HG02938 (cell line): ENCODE data around the gene CWF19L2.
"Not testable (repeated sequence)": the region's sequence is repeated elsewhere in the genome, so short reads cannot be mapped to it uniquely, and the experiment has no call there.

Experiments used
- ATAC-seq: cut with Tn5 transposase; IDR thresholded peaks from one replicate; pipeline ENCODE4 v1.9.1; 2021; ENCODE audit warnings: mild to moderate bottlenecking, moderate library complexity; ENCODE audit not compliant: unreplicated experiment

CWF19L2 gene

DNA sequence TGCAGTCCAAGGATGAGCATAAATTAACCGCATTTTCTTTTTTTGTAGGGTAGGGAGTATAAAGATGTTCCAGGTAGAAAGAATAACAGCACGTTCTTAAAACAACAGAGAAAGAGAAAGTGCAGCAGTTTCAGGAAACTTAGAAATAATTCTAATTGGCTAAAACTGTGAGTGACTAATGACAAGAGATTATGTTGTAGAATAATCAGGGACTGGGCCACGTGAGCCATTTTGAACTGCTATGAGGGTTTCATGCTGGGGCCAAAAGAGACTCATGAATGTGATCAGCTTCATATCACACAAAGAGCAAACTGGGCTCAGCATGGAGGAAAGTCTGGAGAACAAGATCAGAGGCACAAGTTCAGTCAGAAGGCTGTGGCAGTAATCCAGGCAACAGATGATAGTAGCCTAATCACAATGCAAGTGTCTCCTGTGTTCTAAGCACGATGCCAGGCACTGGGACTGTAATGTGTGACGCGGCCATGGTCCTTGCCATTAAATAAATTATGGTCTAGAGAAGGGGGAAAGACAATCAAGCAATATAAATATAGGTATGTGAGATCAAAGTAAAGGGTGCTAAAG is 17.9 kb downstream of the CWF19L2 start:
- no peak for ATAC-seq

DNA sequence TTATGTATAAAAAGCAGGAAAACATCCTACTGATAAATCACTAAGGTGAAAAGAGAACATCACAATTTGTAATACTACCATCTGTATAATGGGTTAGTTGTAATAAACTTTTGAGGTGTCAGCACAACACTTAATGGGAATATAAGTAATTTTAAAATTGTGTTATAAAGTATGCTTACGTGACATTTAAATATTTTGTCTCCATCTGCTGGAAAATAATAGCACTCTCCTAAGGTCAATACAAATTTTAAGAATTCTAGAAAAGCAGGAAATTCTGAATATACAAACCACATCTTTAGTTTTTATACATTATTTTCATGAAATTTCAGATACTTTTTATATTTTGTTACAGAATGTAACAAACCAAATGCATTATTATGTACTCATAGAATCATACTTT is 19.5 kb downstream of the CWF19L2 start:
- no peak for ATAC-seq

DNA sequence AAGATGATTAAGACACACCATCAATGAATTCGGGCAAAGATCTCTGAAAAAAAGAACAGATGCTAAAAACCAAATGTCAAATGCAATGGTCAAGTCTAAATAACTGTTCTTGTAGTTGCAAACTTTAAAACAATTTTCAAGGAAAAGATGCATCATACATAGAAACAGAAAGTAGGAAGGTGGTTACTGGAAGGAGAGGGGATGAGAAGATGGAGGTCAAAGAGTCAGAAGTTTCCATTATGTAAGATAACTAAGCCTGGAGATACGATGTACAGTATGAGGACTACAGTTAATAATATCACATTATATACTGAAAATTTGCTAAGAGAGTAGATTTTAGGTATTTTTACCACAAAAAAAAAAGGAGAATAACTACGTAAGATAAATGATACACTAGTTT is 27.1 kb downstream of the CWF19L2 start:
- ATAC-seq = no peak

DNA sequence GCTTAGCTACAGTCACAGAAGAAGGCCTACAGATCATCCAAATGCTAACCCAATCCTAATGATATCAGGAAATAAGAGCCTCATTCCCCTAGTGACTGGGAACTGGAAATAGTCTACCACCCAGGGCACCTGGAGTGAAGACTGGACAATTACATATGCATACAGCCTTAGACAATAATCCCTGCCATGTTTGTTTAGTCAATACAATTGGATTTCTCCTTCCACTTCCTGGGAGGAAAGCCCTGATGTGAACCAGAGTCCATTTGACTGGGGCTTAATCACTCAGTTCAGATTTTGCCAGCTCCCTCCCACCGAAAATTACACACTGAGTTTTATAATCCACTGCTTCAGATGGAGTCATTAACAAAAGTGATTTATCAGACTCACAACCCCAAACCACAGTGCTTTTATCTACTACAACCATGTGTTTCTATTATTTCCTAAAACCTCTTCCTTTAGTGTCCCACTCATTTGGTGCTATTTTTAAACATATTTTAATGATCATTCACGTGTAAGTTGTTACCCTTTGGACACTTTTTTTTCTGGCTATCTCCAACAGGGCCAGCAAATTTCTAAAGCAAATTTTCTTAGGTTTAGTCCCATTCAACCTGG is 29.9 kb downstream of the CWF19L2 start:
- no peak for ATAC-seq

DNA sequence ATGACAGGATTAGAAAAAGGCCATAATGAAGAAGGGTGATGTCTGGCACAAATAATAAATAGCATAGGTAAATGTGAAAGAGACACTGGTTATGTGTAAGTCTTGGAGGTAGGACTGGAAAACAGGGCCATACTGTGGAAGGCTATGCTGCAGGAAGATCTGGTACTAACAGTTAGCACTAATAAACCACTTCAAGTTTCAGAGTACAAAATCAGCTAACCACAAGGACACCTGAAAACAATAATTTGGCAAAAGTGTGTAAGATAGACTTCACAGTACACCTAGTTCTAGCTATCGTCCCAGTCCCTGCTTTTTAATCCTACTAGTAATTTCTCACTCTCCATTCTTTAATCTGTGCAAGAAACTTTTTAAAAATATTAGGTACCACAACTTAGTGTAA is 44.3 kb downstream of the CWF19L2 start:
- no peak for ATAC-seq

DNA sequence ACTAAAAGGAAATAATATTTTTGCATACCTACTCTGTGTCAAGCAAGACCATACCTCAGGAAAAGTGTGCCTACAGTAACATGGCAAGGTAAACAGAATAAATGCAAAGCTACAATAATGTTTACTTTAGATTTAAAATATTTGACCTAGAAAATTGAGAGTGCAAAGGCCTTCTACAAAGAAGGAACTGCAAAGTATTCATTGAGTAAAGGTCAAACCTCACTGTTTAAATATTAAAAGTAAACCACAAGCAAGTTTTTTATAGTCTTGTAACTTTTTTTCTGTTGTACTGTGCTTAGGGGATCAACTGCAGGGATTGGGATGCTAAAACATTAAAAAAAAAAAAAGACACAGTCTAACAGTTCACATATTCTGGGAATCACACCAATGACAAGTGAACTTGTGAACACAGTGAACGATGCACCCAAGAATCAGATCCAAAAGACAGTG is 48.8 kb downstream of the CWF19L2 start:
- ATAC-seq = peak; percentile 48

DNA sequence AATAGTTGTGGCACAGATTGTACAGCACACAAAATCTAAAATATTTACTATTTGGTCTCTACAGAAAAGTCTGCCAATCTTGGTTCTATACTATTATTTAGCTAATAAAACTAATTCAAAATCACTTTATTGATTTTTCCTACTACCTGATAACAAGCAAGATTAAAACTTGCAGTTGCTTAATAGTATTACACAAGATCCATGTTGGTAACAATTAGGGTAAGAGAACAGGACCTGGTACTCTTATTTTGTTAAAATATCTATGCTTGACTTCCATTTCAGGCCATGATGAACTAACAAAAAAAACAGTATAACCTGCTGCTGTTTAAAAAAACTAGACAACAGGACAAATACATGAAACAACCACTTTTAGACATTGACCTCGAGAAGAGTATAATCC is 52.4 kb downstream of the CWF19L2 start:
- ATAC-seq = no peak

DNA sequence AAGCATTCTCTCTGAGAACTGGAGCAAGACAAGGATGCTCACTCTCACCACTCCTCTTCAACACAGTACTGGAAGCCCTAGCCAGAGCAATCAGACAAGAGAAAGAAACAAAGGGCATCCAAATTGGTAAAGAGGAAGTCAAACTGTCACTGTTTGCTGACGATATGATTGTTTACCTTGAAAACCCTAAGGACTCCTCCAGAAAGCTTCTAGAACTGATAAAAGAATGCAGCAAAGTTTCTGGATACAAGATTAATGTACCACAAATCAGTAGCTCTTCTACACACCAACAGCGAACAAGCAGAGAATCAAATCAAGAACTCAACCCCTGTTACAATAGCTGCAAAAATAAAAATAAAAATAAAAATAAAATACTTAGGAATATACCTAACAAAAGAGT is 56.5 kb downstream of the CWF19L2 start:
- not testable (repeated sequence) for ATAC-seq

DNA sequence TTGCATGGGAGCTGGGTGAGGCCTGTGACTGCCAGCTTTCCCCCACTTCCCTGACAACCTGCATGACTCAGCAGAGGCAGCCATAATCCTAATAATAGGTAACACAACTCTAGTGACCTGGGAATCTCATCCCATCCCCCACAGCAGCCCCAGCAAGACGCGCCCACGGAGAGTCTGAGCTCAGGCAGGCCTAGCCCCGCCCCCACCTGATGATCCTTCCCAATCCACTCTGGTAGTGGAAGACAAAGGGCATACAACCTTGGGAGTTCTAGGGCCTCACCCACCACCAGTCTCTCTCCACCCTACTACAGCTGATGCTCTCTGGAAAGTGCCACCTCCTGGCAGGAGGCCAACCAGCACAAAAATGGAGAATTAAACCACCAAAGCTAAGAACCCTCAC is 60.3 kb downstream of the CWF19L2 start:
- ATAC-seq = no peak

DNA sequence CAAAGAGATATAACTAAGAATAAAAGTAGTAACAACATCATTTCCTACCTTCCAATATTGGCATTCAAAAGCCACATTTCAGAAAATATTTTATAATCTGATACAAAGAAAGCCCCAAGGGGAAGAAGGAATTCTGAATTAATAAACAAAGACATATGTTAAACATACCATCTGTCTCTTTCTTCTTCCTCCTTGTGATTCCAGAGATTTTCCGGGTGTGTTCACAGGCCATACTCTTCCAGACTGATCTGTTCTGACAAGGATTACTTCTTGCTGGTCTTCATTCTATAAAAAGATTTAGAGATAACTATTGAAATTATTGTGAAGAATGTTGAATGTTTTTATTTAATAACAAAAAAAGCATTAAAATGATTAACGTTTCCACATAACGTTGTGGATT is 65.0 kb downstream of the CWF19L2 start:
- no peak for ATAC-seq

DNA sequence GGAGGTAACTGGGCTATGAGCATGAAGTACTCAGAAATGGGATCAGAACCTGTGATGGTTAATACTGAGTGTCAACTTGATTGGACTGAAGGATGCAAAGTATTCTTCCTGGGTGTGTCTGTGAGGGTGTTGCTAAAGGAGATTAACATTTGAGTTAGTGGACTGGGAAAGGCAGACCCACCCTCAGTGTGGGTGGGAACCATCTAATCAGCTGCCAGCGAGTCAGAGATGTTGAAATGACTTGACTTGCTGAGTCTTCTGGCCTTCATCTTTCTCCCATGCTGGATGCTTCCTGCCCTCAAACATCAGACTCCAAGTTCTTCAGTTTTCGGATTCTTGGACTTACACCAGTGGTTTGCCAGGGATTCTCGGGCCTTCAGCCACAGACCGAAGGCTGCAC is 66.9 kb downstream of the CWF19L2 start:
- not testable (repeated sequence) for ATAC-seq

DNA sequence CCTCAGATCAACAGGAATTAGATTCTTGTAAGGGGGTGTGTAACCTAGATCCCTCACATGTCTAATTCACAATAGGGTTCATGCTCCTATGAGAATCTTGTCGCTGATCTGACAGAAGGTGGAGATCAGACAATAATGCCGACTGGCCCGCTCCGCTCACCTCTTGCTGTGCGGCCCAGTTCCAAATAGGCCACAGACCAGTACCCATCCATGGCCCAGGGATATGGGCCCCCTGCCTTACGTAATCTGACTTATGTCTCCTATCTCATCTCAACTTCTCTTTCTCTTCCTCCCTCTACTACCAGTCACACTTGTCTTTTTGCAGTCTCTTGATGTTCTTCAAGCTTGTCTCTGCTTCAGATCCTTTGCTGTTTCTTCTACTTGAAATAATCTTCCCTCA is 70.0 kb downstream of the CWF19L2 start:
- ATAC-seq = no peak

DNA sequence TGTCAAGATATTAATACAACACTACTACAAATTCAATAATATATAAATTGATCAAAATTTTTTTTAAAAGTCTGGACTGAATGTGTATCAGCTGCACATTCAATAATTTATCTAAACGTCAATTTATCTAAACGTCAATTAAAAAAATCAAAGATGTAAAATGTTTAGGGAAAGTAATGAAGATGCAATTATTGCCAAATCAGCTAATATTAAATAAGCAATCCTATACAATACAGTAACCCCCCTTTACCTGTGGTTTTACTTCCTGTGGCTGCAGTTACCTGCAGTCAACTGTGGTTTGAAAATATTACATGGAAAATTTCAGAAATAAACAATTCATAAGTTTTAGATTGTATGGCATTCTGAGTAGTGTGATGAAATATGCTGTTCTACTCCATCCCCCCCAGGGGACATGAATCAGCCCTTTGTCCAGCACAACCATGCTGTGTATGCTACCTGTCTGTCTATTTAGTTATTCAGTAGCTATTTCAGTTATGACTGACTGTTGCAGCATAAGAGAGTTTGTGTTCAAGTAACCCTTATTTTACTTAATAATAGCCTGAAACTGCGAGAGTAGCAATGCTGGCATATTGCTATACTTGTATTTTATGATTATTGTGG is 72.2 kb downstream of the CWF19L2 start:
- ATAC-seq = no peak

DNA sequence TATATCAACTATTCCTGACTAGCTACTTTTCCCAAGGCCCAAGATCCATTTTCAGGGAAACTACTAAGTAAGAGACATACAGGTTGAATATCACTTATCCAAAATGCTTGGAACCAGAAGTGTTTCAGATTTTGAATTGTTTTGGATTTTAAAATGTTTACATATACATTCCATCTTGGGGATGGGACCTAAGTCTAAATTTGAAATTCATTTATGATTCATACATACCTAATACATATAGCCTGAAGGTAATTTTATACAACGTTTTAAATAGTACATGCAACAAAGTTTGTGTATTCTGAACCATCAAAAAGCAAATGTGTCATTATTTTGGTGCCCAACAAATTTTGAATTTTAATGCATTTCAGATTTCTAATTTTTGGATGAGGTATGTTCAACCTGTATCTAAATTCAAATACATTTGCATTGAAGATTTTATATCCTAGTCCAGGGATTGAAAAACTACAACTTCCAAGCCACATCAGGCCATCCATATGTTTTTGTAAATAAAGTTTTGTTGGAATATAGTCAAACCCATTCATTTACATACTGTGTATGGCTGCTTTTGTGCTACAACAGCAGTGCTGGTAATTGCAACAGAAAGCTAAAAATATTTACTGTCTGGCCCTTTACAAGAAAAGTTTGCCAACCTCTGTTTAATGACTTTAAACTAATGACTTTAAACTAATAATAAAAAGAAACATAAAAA is 73.3 kb downstream of the CWF19L2 start:
- no peak for ATAC-seq

DNA sequence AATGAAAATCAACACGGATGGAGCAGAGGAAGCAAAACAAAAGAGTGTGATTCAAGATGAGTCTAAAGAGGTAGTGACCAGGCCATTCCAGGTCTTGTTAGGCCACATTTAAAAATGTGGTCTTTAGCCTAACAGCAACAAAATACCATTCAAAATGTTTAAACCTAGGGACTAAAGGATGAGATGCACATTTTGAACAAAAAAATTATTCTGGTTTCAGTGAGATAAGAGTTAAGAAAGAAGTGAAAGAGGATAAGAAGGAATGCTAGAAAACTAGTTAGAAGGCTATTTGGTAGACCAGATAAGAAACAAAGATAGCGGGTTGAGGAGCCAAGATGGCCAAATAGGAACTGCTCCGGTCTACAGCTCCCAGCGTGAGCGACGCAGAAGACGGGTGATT is 85.2 kb downstream of the CWF19L2 start:
- ATAC-seq = no peak

DNA sequence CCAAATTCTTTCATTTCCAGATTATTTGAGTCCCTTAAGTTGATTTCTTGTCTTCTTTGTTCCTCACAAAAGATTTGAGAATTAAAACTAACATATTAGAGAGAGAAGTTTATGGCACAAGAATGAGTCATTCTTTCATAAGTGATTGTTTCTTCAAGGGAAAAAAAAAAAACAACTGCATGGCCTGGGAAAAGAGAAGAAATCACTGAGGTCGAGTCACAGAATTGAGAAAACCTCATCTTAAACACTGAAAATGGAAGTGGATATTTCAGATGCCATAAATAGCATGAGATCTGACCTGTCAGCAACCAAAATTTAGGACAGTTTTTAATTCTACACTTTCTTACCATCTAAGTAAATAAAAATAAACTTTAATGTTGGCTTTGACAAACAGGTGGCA is 87.2 kb downstream of the CWF19L2 start:
- ATAC-seq = no peak

DNA sequence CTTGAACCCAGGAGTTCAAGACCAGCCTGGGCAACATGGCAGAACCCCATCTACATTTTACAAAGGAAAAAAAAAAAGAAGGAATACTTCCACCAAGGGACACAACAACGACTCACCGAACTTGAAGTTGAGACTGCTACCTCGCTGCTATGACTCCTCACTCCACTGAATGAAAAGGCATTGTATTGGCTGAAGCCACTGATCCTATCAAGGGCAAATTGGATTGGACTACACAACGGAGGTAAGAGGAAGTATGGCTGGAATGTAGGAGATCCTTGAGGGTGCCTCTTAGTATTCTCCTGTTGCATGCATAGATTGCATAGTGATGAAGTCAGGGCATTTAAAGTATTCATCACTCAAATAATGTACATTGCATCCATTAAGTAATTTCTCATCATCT is 97.9 kb downstream of the CWF19L2 start:
- no peak for ATAC-seq

DNA sequence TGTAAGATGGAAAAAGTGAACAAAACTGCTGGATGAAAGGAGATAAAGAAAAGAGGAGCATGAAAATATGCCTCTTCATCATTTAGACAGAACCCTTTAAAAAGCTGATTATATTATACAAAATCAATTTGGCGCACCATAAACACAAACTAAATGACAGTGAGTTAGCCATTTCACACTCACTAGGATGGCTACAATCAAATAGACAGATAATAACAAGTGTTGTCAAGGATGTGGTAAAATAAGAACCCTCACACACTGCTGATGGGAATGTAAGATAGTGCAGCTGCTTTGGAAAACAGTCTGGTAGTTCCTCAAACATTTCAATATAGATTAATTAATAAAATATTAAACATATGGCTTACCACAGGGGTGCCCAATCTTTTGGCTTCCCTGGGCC is 99.7 kb downstream of the CWF19L2 start:
- no peak for ATAC-seq

DNA sequence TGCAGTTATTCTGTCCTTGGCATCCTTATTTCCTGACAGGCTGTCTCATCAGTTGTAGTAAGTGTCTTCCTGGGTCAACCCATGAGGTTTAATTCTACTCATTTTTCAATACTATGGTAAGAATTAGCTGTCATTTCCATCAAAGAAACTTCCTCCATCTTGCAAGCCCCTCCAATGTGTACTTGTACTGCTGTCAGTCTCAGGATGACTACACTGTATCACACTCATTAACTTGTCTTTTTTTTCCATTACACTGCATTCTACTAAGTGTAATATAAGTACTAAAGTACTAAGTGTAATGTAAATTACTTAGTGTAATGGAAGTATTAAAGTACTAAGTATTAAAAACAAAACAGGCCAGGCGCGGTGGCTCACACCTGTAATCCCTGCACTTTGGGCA is 102.8 kb downstream of the CWF19L2 start:
- no peak for ATAC-seq

DNA sequence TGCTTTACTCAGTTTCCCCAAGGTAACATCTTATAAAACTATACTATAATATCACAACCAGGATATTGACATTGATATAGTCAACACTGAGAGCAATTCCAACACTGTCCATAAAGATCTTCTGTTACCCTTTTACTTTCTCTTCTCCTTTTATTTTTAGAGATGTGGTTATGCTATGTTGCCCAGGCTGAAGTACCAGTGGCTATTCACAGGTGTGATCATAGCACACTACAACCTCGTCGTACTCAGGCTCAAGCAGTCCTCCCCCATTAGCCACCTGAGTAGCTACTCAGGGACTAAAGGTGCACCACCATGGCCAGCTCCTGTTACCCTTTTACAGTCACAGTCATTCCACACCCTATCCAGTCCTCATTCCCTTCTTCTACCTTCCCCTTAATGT is 119.7 kb downstream of the CWF19L2 start:
- ATAC-seq = no peak

DNA sequence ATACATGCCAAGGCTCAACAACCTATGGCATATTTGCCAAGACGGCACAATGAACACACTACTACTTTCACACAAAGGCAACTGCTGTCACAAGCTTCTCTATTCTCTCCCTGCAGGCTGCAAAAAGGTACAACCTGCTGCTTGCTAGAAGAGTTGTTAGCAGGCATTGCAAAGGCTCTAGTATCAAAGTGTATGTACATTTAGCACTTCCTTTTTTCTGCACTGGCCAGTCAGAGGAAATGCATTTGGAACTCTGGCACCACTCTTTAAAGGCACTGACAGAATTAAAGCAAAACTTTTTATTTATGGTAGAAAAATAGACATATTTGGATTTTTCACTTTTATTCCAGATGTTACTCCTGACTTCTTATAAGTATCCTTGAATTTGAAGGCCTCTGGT is 125.9 kb downstream of the CWF19L2 start:
- no peak for ATAC-seq

DNA sequence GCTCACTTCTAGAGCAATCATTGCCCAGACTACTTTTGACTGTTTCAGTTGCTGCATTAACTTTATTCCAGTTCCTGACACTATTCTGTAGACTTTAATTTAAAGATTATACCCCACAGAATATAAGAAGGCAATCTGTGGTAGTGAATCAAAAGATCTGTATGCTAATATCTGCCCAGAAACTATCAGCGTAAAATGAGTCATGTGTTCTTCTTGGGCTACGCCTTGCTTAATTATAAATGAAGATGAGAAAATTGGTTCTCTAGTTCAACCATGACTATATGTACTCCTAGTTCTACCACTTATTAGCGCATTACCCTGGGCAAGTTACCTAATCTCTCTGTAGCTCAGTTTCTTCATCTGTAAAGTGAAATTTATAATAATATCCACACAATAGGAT is 128.5 kb downstream of the CWF19L2 start:
- ATAC-seq = no peak
